Testis (tissue), 2 donors: ENCODE data around the gene SWAP70.

Source experiments
- POLR2A ChIP-seq: fragments of 450-650 bp; IDR thresholded peaks from one replicate; pipeline ENCODE4 v1.6.1; 2017; ENCODE audit warnings: antibody characterized with exemption, mild to moderate bottlenecking, moderate library complexity
- TF ChIP-seq, protein P1 (sequence below), 3 experiments: fragments of 450-650 bp in 2 of 3; fragments of 200-600 bp in 1 of 3; sonication (generic) in 1 of 3; IDR thresholded peaks; one replicate each; pipeline ENCODE4 v1.5.1; 2016 to 2019; ENCODE audit warnings: antibody characterized with exemption in 3 of 3, mild to moderate bottlenecking in 2 of 3, moderate library complexity in 1 of 3

- TF ChIP-seq, protein P1, sequence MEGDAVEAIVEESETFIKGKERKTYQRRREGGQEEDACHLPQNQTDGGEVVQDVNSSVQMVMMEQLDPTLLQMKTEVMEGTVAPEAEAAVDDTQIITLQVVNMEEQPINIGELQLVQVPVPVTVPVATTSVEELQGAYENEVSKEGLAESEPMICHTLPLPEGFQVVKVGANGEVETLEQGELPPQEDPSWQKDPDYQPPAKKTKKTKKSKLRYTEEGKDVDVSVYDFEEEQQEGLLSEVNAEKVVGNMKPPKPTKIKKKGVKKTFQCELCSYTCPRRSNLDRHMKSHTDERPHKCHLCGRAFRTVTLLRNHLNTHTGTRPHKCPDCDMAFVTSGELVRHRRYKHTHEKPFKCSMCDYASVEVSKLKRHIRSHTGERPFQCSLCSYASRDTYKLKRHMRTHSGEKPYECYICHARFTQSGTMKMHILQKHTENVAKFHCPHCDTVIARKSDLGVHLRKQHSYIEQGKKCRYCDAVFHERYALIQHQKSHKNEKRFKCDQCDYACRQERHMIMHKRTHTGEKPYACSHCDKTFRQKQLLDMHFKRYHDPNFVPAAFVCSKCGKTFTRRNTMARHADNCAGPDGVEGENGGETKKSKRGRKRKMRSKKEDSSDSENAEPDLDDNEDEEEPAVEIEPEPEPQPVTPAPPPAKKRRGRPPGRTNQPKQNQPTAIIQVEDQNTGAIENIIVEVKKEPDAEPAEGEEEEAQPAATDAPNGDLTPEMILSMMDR (IDR thresholded peaks at IDR 0.05): no peak
- no peak for TF ChIP-seq POLR2A
These were observed 36.4 kb downstream of the SWAP70 start for GRCh38 chr11:9700105-9700801.
